Calu3 (cell line): ENCODE data around the gene MMP8. TPM values are rescaled to one million over a fixed set of nuclear protein-coding genes. Genes with fewer than 3 reads are reported as not detected.

Source experiments
- Bru-seq: library from RNA; stranded (reverse); fragments of 400-500 nt; gene quantifications from one replicate; lab custom pipeline; 2021; lab: Mats Ljungman, UMichigan
- BruChase-seq, 2 experiments: library from RNA; stranded (reverse); fragments of 400-500 nt; gene quantifications; one replicate each; lab custom pipeline; 2021; lab: Mats Ljungman, UMichigan
- BruUV-seq: library from RNA; stranded (reverse); fragments of 400-500 nt; replicated peaks from 2 replicates; lab custom pipeline; 2021; lab: Mats Ljungman, UMichigan
- CTCF ChIA-PET: fragments of 300-600 bp; sonication (Branson Sonifier 250); formaldehyde crosslinking; loops from one replicate; lab custom pipeline; 2022; ENCODE audit warnings: antibody characterized with exemption; lab: Charles Lee
- DNase-seq: peaks from one replicate; pipeline ENCODE4 v3.0.0; 2022
- H3K27ac Mint-ChIP-seq: one replicate; pipeline ENCODE4 v1.8.0; 2022; ENCODE audit warnings: mixed read lengths; ENCODE audit not compliant: unreplicated experiment
- H3K27me3 Mint-ChIP-seq: one replicate; pipeline ENCODE4 v1.8.0; 2022; ENCODE audit warnings: mixed read lengths; ENCODE audit not compliant: unreplicated experiment
- H3K36me3 Mint-ChIP-seq: one replicate; pipeline ENCODE4 v1.8.0; 2022; ENCODE audit warnings: mild to moderate bottlenecking, moderate library complexity, mixed read lengths; ENCODE audit not compliant: insufficient read depth, unreplicated experiment
- H3K4me1 Mint-ChIP-seq: one replicate; pipeline ENCODE4 v1.8.0; 2022; ENCODE audit warnings: mild to moderate bottlenecking, low read depth, mixed read lengths; ENCODE audit not compliant: unreplicated experiment
- H3K4me3 Mint-ChIP-seq: one replicate; pipeline ENCODE4 v1.8.0; 2022; ENCODE audit warnings: mild to moderate bottlenecking, low read depth, moderate library complexity, mixed read lengths; ENCODE audit not compliant: unreplicated experiment
- H3K9me3 Mint-ChIP-seq: one replicate; pipeline ENCODE4 v1.8.0; 2022; ENCODE audit warnings: low read depth, mixed read lengths; ENCODE audit not compliant: unreplicated experiment
- intact Hi-C: fragments of 100-400 bp; cut with micrococcal nuclease; formaldehyde crosslinking; loops from one replicate; pipeline ENCODE4 v1.10.0; 2022; ENCODE audit not compliant: unreplicated experiment
- long read RNA-seq: library from polyadenylated mRNA; stranded (forward); transcript quantifications from one replicate; pipeline ENCODE4 v2.0.0, GENCODE V29; 2022
- total RNA-seq: library from RNA; stranded (reverse); gene quantifications from 2 replicates; pipeline ENCODE4 v1.2.3, GENCODE V29; 2022
- TF ChIP-seq, protein P1 (sequence below): fragments of 200-600 bp; IDR thresholded peaks from one replicate; pipeline ENCODE4 v1.8.0; 2022; ENCODE audit warnings: antibody characterized with exemption; ENCODE audit not compliant: unreplicated experiment

MMP8 gene, protein sequence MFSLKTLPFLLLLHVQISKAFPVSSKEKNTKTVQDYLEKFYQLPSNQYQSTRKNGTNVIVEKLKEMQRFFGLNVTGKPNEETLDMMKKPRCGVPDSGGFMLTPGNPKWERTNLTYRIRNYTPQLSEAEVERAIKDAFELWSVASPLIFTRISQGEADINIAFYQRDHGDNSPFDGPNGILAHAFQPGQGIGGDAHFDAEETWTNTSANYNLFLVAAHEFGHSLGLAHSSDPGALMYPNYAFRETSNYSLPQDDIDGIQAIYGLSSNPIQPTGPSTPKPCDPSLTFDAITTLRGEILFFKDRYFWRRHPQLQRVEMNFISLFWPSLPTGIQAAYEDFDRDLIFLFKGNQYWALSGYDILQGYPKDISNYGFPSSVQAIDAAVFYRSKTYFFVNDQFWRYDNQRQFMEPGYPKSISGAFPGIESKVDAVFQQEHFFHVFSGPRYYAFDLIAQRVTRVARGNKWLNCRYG
- total RNA-seq (not detected in 2 replicates), Bru-seq, nascent RNA (not detected), BruChase-seq, experiment 1, labeled RNA remaining after a 6-hour chase (not detected), BruChase-seq, experiment 2, labeled RNA remaining after a 2-hour chase (not detected)
- long read RNA-seq, result 0 reads

DNA sequence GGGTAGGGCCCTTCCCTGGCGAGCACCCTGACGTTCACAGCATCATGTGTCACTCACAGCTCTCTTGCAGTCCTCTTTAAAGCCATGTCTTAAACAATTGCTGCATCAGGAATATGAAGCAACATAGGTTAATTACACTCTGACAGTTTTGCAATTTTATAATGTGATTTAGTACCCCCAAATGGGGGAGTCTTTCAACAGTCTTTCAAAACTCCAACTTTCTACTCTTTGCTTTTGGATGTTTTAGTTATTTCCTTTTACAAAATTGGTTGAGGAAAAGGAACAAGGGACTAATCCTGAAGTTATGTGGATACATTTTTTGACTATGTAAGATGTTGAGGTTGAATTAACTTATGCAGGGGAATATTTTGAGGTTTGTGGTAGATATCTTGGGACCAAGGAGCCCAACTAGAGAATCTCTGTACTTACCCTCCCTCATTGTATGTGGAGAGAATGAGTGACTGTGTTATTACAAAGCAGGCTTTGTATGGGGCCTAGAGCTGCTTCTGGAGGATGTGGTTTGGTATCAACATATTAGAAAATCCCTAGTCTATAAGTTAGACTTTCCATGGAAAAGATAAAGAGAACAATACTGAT, at the start of gene MMP8:
Gene MMP8, minus strand, starts transcription at position 51 of the 597 bp plus-strand sequence. CDS start 99 bp downstream, outside the sequence.
- Mint-ChIP-seq H3K9me3 (no peaks in the 10 kb centered on the region), H3K27me3 (peaks cover 21% of the 10 kb centered on the region), H3K4me3 (no peak within 1 kb of the TSS), H3K27ac (no peak within 1 kb of the TSS), H3K4me1 (no peaks in the 10 kb centered on the region), H3K36me3 (no peaks in the 10 kb centered on the region)
- DNase-seq, result no peak
- CTCF ChIA-PET, result interaction anchor here (0.5 kb wide), 1 partner anchor 307 kb away, joined by 3 read pairs; no protein-coding TSS in a partner anchor
- no TSS peak for BruUV-seq
- intact Hi-C loops, result no loop called here
- TF ChIP-seq, protein P1, sequence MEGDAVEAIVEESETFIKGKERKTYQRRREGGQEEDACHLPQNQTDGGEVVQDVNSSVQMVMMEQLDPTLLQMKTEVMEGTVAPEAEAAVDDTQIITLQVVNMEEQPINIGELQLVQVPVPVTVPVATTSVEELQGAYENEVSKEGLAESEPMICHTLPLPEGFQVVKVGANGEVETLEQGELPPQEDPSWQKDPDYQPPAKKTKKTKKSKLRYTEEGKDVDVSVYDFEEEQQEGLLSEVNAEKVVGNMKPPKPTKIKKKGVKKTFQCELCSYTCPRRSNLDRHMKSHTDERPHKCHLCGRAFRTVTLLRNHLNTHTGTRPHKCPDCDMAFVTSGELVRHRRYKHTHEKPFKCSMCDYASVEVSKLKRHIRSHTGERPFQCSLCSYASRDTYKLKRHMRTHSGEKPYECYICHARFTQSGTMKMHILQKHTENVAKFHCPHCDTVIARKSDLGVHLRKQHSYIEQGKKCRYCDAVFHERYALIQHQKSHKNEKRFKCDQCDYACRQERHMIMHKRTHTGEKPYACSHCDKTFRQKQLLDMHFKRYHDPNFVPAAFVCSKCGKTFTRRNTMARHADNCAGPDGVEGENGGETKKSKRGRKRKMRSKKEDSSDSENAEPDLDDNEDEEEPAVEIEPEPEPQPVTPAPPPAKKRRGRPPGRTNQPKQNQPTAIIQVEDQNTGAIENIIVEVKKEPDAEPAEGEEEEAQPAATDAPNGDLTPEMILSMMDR, result no peak

GRCh38 chr11:102773386-102773785, 48.6 kb upstream of the MMP8 start:
- Mint-ChIP-seq H3K27ac (no peak overlapping the region), H3K27me3 (no peaks in the 10 kb centered on the region), H3K9me3 (no peaks in the 10 kb centered on the region), H3K36me3 (no peaks in the 10 kb centered on the region), H3K4me3 (no peak overlapping the region), H3K4me1 (no peaks in the 10 kb centered on the region)
- no peak for DNase-seq
- no TSS peak for BruUV-seq
- CTCF ChIA-PET, result no interaction called here
- TF ChIP-seq, protein P1, result no peak
- intact Hi-C loops, result no loop called here

GRCh38 chr11:102771351-102771750, 46.6 kb upstream of the MMP8 start:
- Mint-ChIP-seq H3K4me3 (no peak overlapping the region), H3K27me3 (no peaks in the 10 kb centered on the region), H3K36me3 (no peaks in the 10 kb centered on the region), H3K9me3 (no peaks in the 10 kb centered on the region), H3K4me1 (no peaks in the 10 kb centered on the region), H3K27ac (no peak overlapping the region)
- TF ChIP-seq, protein P1, result no peak
- no peak for DNase-seq
- intact Hi-C loops, result no loop called here
- BruUV-seq, result no TSS peak
- CTCF ChIA-PET, result no interaction called here

DNA sequence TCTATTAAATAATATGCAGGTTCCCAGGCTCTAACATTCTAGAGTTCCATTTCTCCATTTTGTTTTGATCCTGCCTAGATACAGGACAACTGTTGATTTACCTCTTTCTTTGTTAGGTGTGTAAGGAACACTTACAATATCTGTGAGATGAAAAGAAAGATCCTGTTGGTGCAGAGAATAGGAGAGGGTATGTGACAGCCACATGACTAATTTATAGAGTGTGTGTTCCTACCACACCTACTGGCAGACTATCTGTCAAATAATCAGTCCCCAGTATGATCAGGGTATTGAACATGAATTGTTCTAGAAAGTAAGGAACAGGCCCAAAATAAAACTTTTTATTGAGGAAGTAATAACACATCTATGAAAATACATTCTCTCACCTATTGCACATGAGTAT, 45.4 kb upstream of the MMP8 start:
- no peaks in the 10 kb centered on the region for H3K9me3 Mint-ChIP-seq
- TF ChIP-seq, protein P1, result no peak
- no peak overlapping the region for H3K4me3 Mint-ChIP-seq
- no peaks in the 10 kb centered on the region for H3K4me1 Mint-ChIP-seq
- intact Hi-C loops, result no loop called here
- no peak for DNase-seq
- no peaks in the 10 kb centered on the region for H3K27me3 Mint-ChIP-seq
- no peaks in the 10 kb centered on the region for H3K36me3 Mint-ChIP-seq
- CTCF ChIA-PET, result no interaction called here
- no peak overlapping the region for H3K27ac Mint-ChIP-seq
- BruUV-seq, result no TSS peak
